Measurements from ENCODE around the gene SORL1-AS1.

- TF ChIP-seq CEBPB (IDR thresholded peaks at IDR 0.05; ENCODE audit: low read depth, low read length) (no peak), POLR2A (IDR thresholded peaks at IDR 0.05; ENCODE audit: low read depth, low read length) (no peak), FOS (IDR thresholded peaks at IDR 0.05; ENCODE audit: low read depth, low read length) (no peak)
Measured at GRCh38 chr11:121450401-121450800, 2.4 kb downstream of the SORL1-AS1 start.

Measured in IMR-90 (cell line).